ENCODE data around the gene POP7.
"Not testable (repeated sequence)": the region's sequence is repeated elsewhere in the genome, so short reads cannot be mapped to it uniquely, and the experiment has no call there.

Gene POP7

DNA sequence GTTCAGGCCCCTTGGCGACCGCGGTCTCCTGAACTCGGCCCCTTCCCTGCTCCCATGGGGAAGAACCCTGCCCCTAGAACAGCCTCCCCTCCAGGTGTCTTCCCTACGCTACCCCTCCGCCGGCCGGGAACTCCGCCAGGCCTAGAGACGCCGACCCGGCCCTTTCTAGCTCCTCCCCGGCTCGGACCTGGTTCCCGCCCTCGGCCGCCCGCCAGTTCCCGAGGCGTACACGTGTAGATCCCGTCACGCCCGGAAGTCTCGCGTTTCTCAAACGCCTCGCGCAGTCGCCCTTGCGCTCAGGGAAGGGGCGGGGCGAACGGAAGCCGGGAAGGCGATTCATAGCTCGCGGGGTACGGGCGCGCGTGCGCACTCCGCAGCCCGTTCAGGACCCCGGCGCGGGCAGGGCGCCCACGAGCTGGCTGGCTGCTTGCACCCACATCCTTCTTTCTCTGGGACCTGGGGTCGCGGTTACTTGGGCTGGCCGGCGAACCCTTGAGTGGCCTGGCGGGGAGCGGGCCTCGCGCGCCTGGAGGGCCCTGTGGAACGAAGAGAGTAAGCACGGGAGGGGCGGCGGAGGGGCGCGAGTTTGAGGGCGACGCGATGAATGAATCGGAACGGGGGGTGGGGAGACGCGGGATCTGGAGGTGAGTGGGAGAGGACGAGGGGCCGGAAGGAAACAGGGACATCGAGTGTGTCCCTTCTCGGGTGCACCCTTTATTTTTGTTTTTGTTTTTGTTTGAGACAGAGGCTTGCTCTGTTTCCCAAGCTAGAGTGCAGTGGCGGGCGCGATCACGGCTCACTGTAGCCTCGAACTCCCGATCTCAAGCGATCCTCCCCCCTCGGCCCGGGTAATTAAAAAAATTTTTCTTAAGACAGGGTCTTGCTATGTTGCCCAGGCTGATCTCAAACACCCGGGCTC, at the start of gene POP7:
Gene POP7, plus strand, starts transcription at position 369 of the 919 bp plus-strand sequence. CDS start 710 bp downstream, outside the sequence.
- no peak for TF ChIP-seq JUND (IDR thresholded peaks at IDR 0.05; ENCODE audit: low read depth)
- in situ Hi-C loops (cut with HindIII; ENCODE audit: low pct_unique_long_range_greater_than_20kb, low sequenced_read_pairs): no loop called here

DNA sequence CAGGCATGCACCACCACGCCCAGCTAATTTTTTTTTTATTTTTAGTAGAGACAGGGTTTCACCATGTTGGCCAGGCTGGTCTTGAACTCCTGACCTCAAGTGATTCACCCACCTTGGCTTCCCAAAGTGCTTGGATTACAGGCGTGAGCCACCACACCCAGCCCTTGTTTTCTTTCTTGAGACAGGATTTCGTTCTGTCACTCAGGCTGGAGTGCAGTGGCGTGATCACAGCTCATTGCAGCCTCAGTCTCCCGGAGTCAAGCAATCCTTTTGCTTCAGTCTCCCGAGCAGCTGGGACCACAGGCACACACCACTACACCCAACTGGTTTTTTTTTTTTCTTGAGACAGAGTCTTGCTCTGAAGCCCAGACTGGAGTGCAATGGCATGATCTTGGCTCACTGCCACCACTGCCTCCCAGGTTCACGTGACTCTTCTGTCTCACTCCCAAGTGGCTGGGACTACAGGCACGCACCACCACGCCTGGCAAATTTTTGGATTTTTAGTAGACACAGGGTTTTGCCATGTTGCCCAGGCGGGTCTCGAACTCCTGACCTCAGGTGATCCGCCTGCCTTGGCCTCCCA, 43.6 kb upstream of the POP7 start:
- not testable (repeated sequence) for DNase-seq (ENCODE audit: low read depth in 1 of 2, low spot score in 1 of 2)

More for the DNA sequence above, at the start of gene POP7:
- peak; percentile 78 to 96 for DNase-seq (ENCODE audit: low read depth in 1 of 2, low spot score in 1 of 2)

DNA sequence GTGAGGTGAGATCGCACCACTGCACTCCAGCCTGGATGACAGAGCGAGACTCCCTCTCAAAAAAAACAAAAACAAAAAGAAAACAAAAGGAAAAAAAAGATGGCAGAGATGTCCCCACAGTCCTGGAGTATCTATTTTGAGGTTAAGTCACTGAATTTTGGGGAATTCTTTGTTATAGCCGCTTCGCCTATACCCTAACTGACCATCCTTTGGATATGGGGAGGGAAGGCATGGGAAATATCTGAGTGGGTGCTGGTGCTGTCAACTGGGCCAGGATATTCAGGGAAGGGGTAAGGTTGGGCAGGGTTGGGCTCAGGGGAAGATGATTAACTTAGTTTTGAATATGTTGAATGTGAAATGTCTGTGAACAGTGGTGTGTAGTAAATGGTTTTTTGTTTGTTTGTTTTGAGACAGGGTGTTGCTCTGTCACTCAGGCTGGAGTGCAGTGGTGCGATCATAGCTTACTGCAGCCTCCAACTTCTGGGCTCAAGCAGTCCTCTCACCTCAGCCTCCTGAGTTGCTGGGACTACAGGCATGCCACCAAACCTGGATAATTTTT, 40.7 kb upstream of the POP7 start:
- in situ Hi-C loops (cut with HindIII; ENCODE audit: low pct_unique_long_range_greater_than_20kb, low sequenced_read_pairs): no loop called here
- no peak for TF ChIP-seq JUND (IDR thresholded peaks at IDR 0.05; ENCODE audit: low read depth)
- no peak for DNase-seq (ENCODE audit: low read depth in 1 of 2, low spot score in 1 of 2)

More for the DNA sequence above, 43.6 kb upstream of the POP7 start:
- in situ Hi-C loops (cut with HindIII; ENCODE audit: low pct_unique_long_range_greater_than_20kb, low sequenced_read_pairs): not testable (repeated sequence)

DNA sequence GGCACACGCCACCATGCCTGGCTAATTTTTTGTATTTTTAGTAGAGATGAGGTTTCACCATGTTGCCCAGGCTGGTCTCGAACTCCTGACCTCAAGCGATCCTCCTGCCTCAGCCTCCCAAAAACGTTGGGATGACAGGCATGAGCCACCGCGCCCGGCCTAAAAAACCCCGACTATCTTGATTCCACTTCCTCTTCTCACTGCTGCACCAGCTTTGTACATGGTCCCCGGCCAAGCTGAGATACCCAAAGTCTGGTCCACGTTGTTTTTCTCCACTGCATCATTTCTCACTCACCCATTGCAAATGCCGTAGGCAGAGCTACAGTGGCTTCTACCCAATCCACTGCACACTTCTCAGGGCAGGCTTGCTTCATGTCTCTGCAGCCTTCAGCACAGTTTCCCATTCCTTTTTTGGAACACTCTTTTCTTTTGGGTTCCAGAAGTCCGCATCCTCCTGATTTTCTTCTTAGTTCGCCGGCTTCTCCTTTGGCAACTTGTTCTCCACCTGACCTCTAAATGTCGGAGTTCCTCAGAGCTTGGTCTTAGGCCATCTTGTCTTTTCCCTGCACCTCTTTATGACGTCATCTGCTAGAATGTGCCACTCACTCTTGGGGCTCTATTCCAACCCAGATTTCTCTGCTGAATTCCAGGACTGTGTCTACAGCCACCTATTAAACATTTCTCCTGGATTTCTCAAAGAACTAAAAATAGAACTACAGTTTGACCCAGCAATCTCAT, 38.4 kb upstream of the POP7 start:
- DNase-seq (ENCODE audit: low read depth in 1 of 2, low spot score in 1 of 2): no peak
- in situ Hi-C loops (cut with HindIII; ENCODE audit: low pct_unique_long_range_greater_than_20kb, low sequenced_read_pairs): no loop called here
- no peak for TF ChIP-seq JUND (IDR thresholded peaks at IDR 0.05; ENCODE audit: low read depth)

DNA sequence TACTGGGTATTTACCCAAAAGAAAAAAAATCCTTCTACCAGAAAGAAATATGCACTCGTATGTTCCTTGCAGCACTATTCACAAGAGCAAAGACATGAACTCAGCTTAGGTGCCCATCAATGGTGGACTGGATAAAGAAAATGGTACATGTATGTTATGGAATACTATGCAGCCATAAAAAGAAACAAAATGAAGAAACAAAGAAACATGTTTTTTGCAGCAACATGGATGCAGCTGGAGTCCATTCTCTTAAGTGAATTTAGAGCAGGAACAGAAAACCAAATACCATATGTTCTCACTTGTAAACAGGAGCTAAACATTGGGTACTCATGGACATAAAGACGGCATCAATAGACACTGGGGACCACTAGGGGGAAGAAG, 37.9 kb upstream of the POP7 start:
- in situ Hi-C loops (cut with HindIII; ENCODE audit: low pct_unique_long_range_greater_than_20kb, low sequenced_read_pairs): no loop called here
- TF ChIP-seq JUND (IDR thresholded peaks at IDR 0.05; ENCODE audit: low read depth): no peak
- no peak for DNase-seq (ENCODE audit: low read depth in 1 of 2, low spot score in 1 of 2)

DNA sequence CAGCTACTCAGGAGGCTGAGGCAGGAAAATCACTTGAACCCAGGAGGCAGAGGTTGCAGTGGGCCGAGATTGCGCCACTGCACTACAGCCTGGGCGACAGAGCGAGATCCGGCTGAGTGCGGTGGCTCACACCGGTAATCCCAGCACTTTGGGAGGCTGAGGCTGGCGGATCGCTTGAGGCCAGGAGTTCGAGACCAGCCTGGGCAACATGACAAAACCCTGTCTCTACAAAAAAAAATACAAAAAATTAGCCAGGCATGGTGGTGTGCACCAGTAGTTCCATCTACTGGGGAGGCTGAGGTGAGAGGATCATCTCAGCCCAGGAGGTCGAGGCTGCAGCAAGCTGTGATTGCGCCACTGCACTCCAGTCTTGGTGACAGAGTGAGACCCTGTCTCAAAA, 36.8 kb upstream of the POP7 start:
- DNase-seq (ENCODE audit: low read depth in 1 of 2, low spot score in 1 of 2); in situ Hi-C loops (cut with HindIII; ENCODE audit: low pct_unique_long_range_greater_than_20kb, low sequenced_read_pairs): not testable (repeated sequence)

DNA sequence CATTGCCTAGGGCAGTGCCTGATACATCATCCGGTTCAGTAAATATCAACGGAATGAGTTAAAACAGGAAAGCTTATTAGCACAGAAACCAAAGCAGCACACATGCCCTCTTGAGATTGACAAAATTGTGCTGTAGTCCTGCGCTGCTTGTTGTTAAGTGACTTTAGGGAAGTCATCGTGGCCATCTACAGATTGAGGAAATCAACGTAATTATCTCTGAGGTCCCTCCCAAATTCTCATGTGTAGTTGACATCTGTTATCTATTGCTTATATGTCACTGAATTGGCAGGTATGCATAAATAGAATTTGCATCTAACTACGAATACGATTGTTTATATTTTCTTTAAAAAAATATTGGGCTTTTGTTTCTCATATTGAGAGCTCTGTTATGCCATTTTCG, 35.8 kb upstream of the POP7 start:
- in situ Hi-C loops (cut with HindIII; ENCODE audit: low pct_unique_long_range_greater_than_20kb, low sequenced_read_pairs): no loop called here
- no peak for TF ChIP-seq JUND (IDR thresholded peaks at IDR 0.05; ENCODE audit: low read depth)
- DNase-seq (ENCODE audit: low read depth in 1 of 2, low spot score in 1 of 2): no peak

DNA sequence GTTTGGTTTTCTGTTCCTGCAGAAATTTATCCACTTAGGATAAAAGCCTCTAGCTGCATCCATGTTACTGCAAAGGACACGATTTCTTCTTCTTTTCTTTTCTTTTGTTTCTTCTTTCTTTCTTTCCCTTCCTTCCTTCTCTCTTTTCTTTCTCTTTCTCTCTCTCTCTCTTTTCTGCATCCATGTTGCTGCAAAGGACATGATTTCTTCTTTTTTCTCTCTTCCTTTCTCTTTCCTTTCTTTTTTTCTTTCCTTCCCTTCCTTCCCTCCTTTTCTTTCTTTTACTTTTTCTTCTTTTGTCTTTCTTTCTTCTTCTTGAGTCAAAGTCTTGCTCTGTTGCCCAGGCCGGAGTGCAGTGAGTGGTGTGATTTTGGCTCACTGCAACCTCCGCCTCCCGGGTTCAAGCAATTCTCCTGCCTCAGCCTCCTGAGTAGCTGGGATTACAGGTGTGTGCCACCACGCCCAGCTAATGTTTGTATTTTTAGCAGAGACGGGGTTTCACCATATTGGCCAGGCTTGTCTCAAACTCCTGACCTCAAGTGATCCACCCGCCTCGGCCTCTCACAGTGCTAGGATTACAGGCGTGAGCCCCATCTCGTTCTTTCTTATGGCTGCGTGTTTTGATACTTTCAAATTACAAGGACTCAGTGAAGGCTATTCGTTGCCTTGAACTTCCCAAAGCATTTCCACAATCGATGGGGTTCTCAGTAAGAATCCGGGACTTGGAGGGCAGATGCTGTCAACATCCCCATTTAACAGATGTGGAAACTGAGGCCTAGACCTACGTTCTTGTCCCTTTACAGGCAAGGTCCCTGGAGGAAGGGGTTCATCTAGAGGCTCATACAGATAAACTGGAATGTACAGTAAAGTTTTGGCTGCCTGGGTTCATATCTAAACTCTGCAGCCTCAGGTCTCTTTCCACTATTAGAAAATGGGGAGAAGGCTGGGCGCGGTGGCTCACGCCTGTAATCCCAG, 34.3 kb upstream of the POP7 start:
- DNase-seq (ENCODE audit: low read depth in 1 of 2, low spot score in 1 of 2): no peak
- no peak for TF ChIP-seq JUND (IDR thresholded peaks at IDR 0.05; ENCODE audit: low read depth)
- in situ Hi-C loops (cut with HindIII; ENCODE audit: low pct_unique_long_range_greater_than_20kb, low sequenced_read_pairs): no loop called here

DNA sequence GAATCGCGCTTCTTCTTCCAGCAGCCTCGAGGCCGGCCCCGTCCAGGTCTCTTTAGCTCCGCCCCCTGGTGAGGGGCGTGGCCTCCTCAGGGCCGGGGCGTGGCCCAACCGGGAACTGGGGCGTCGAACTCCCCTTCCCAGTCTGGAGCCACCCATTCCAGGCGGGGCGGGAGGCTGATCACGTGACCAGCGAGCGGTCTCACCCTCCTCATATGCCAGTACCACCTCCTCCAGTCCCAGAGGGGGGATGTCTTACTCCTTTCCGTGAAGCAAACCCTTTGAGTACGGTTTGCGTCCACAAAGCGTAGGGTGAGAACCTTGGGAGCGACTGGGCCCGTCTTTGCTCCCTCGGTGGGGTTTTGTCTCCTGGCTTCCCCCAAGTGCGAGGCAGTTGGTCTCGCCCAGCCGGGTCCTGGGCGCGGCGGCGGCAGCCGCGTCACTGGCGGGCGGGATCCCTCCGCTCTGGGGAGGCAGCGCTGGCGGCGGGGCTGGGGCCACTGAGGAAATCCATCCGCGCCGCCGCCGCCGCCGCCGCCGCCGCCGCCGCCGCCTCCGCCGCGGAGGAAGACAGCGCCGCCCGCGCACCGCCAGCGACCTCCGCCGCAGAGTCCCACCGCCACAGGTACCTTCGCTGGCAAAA, 32.5 kb upstream of the POP7 start, which contains the start of gene GNB2:
Gene GNB2, plus strand, starts transcription at position 439 of the 640 bp plus-strand sequence. CDS start 2,526 bp downstream, outside the sequence.
- TF ChIP-seq JUND (IDR thresholded peaks at IDR 0.05; ENCODE audit: low read depth): no peak
- in situ Hi-C loops (cut with HindIII; ENCODE audit: low pct_unique_long_range_greater_than_20kb, low sequenced_read_pairs): no loop called here
- DNase-seq (ENCODE audit: low read depth in 1 of 2, low spot score in 1 of 2): peak; percentile 80 to 98

DNA sequence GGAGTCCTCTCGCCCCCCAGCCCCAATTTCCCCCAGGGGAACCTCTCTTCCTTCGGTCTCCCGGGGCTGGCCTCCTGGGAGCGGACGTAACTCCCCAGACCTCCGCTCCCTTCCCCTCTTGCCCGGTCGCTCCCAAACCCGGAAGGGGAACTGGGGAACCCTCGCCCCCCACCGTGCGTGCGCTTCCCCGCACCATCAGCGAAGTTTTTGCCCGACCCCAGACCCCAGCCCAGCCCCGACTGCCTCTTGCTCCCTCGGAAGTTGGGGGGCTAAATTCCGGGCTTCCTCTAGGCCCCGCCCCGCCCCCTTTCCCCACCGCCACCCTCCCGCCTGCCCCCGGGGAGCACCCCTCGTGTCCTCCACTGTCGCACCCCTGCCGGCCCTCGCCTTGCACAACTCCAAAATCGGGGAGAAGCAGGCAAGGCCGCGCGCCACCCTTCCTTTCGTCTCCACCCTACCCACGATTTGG, 31.9 kb upstream of the POP7 start:
- in situ Hi-C loops (cut with HindIII; ENCODE audit: low pct_unique_long_range_greater_than_20kb, low sequenced_read_pairs): no loop called here
- no peak for TF ChIP-seq JUND (IDR thresholded peaks at IDR 0.05; ENCODE audit: low read depth)

More for the DNA sequence above, 31.9 kb upstream of the POP7 start:
- no peak for DNase-seq (ENCODE audit: low read depth in 1 of 2, low spot score in 1 of 2)

Measured in T47D (cell line).